Esophagus muscularis mucosa (tissue), 3 donors: ENCODE data around the gene CACNB1.

Experiments used
- CTCF ChIP-seq, 3 experiments: fragments of 200-600 bp in 2 of 3; fragments of 450-650 bp in 1 of 3; sonication (generic) in 2 of 3; IDR thresholded peaks; one replicate each; pipeline ENCODE4 v1.5.1; 2017 to 2019; ENCODE audit warnings: antibody characterized with exemption in 3 of 3, mild to moderate bottlenecking in 2 of 3, moderate library complexity in 1 of 3
- POLR2A ChIP-seq: fragments of 450-650 bp; IDR thresholded peaks from one replicate; pipeline ENCODE4 v1.6.1; 2017; ENCODE audit warnings: antibody characterized with exemption, moderate library complexity, mild to moderate bottlenecking, low read depth

- TF ChIP-seq POLR2A (no peak), CTCF (IDR thresholded peaks at IDR 0.05) (no peak)
Measured at GRCh38 chr17:39212841-39213480, 15.5 kb upstream of the CACNB1 start.
